AG04450 (cell line): ENCODE measurements around the gene BLTP2. TPM values are rescaled to one million over a fixed set of nuclear protein-coding genes. Genes with fewer than 3 reads are reported as not detected.

ENCODE experiments used
- CTCF ChIA-PET: fragments of 300-600, 350-600 bp; formaldehyde crosslinking; extraction: SDS; loops from one replicate; lab custom pipeline; 2022; ENCODE audit warnings: antibody characterized with exemption, inconsistent platforms; lab: Charles Lee
- POLR2A ChIA-PET: fragments of 350-600 bp; formaldehyde crosslinking; extraction: SDS; loops from one replicate; lab custom pipeline; 2021; ENCODE audit warnings: antibody characterized with exemption, inconsistent platforms; lab: Yijun Ruan, JAX
- DNase-seq: peaks from one replicate; pipeline ENCODE4 v3.0.0-alpha.2; 2011; ENCODE audit warnings: low read depth, low spot score
- H3K27ac ChIP-seq: one replicate; pipeline ENCODE4 v1.5.1; 2012; ENCODE audit warnings: low read depth, low read length, control low read depth
- H3K27me3 ChIP-seq: one replicate; pipeline ENCODE4 v1.6.0; 2012; ENCODE audit warnings: low read length; ENCODE audit not compliant: control insufficient read depth, insufficient read depth
- H3K4me3 ChIP-seq: 2 replicates; pipeline ENCODE4 v1.5.1; 2011; ENCODE audit warnings: mild to moderate bottlenecking, low read depth, low read length, control low read depth
- H3K9me3 ChIP-seq: 2 replicates; pipeline ENCODE4 v1.5.1; 2012; ENCODE audit warnings: low read length; ENCODE audit not compliant: control insufficient read depth, insufficient read depth
- CTCF ChIP-seq: IDR thresholded peaks from 2 replicates; pipeline ENCODE4 v1.5.1; 2011; ENCODE audit warnings: low read depth, low read length, control low read depth, inconsistent platforms
- polyA plus RNA-seq: library from polyadenylated mRNA; depleted of rRNA; stranded (reverse); fragments of >200 nt; gene quantifications from 2 replicates; pipeline ENCODE4 v1.2.3, GENCODE V29; 2011

BLTP2 gene
- polyA plus RNA-seq, 1 experiment, result 141 TPM

DNA sequence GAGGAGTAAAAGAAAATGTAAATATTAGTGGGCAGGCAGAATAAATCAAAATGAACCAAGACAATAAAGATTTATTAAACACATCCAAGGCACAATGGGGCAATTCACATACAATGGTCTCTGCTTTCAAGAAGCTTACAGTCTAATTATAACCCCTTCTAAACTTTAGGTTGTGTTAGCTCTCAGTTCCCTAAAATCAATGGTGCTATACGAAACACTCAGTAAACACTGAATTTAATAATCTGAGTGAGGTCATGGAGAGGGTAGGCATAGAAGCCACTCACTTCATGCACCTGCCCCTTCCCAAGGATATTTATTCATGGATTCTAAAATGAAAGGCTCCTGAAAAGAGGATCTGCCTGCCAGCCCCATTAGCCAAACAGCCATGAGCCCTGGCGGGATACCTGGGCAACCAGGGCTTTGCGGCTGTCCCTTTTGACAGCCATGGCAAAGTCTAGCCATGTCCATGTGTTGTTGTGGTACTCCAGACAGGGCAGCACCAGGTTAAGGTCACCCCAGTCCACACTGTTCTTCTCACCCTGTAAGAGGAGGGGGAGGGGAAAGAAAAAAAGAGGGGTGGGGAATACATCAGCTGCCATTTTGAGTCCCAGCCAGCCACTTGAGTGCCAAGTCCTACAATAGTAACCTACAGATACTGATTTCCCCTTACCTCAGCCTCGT is 29.6 kb downstream of the BLTP2 start:
- no peak for TF ChIP-seq CTCF
- DNase-seq, result no peak
- POLR2A ChIA-PET, result no interaction called here

GRCh38 chr17:28613931-28614381 is 31.0 kb downstream of the BLTP2 start, which contains the start of gene RSKR:
RSKR (minus strand) TSS chr17:28614185; CDS start chr17:28614161, 24 bp downstream.
- no peak for TF ChIP-seq CTCF
- DNase-seq, result no peak
- Histone ChIP-seq H3K9me3 (no peaks in the 10 kb centered on the region), H3K4me3 (no peak within 1 kb of the TSS), H3K27ac (no peak within 1 kb of the TSS), H3K27me3 (no peaks in the 10 kb centered on the region)
- ChIA-PET POLR2A (no interaction called here), CTCF (interaction anchor here (1.5 to 1.9 kb wide), 3 partner anchors 9 to 66 kb away, joined by 6 to 9 read pairs (median 8); no protein-coding TSS in a partner anchor)

More for the DNA sequence above, 29.6 kb downstream of the BLTP2 start:
- CTCF ChIA-PET, result interaction anchor here (0.5 kb wide), 1 partner anchor 20 kb away, joined by 3 read pairs; no protein-coding TSS in a partner anchor
- Histone ChIP-seq H3K4me3 (no peak overlapping the region), H3K27ac (no peak overlapping the region), H3K9me3 (no peaks in the 10 kb centered on the region), H3K27me3 (no peaks in the 10 kb centered on the region)

DNA sequence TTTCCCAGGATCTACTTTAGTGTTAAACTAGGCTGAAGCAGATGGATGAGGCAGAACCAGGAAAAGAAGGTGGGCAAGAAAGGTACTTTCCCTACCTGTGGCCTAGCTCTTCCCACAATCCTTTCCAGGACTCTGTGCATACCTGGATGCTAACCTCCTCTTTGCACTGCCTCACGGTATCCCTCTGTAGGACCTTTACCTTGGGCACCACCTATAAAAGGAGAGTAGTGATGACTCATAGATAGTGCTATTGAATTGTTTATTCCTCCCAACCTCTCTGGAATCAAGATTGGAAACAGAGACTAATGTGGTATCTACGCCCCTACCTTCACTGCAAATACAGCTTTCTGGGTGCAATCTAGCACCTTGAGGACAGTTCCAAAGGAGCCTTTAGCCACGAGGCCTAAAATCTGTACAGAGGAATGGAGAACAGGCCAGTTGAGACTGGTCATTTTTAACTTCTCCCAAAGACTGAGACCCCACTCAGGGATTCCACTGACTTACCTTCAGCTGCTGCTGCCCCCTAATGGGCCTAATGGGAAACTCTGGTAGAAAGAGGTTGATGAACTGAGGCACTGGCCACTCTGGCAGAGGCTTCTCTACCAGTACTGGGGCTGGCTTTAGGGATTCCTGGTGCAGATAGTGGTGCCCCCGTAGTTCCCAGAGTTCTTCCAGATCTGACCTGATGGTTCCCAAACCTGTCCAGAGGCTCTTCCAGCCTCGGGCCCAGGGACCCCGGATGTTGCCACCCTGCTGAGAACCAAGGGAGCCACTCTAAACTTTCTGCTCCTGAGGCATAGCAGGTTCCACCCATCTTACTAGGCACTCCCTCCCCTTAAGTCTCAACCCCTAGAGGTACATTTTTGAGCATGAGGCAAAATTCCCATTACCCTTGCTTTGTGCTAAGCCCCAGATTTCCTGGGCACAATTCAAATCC is 31.8 kb downstream of the BLTP2 start:
- Histone ChIP-seq H3K9me3 (no peaks in the 10 kb centered on the region), H3K27me3 (no peaks in the 10 kb centered on the region), H3K27ac (no peak overlapping the region), H3K4me3 (no peak overlapping the region)
- CTCF ChIA-PET, result interaction anchor here (0.6 to 1.9 kb wide), 10 partner anchors 8 to 119 kb away, joined by 3 to 9 read pairs (median 4); no protein-coding TSS in a partner anchor
- DNase-seq, result peak; percentile 8
- peak; percentile 77 for TF ChIP-seq CTCF
- POLR2A ChIA-PET, result no interaction called here

DNA sequence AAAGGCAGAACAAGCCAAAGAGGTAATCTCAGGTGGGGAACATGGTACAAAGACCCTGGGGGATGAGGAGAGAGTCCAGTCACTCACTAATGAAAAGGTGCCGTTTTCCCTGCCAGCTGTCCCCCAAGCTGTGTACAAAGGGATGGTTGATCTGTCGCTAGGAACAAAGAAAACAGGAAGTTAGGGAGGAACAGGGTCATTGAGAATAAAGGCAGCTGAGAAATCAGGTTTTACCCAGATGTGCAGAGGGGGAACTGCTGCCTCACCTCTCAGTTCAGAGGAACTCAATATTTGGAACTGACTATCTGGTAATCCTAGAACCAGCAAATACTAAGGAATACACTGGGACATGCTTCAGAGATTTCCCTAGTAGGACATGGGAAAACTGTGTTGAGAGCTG is 32.4 kb downstream of the BLTP2 start:
- Histone ChIP-seq H3K9me3 (no peaks in the 10 kb centered on the region), H3K27ac (no peak overlapping the region), H3K4me3 (no peak overlapping the region), H3K27me3 (no peaks in the 10 kb centered on the region)
- TF ChIP-seq CTCF, result no peak
- ChIA-PET POLR2A (no interaction called here), CTCF (interaction anchor here (0.6 to 1.9 kb wide), 9 partner anchors 9 to 118 kb away, joined by 3 to 9 read pairs (median 5); no protein-coding TSS in a partner anchor)
- no peak for DNase-seq
